Neutrophil (primary cell): ENCODE measurements around the gene OSBPL1A.

Experiments used
- H3K27ac ChIP-seq: fragments of 200-600 bp; sonication (generic); 2 replicates; pipeline ENCODE4 v1.5.1; 2016; ENCODE audit warnings: mild to moderate bottlenecking, moderate library complexity
- H3K27me3 ChIP-seq: fragments of 200-600 bp; sonication (generic); 2 replicates; pipeline ENCODE4 v1.6.0; 2016; ENCODE audit warnings: mild to moderate bottlenecking
- H3K36me3 ChIP-seq: fragments of 200-600 bp; sonication (generic); 2 replicates; pipeline ENCODE4 v1.5.1; 2017
- H3K4me1 ChIP-seq, 2 experiments: fragments of 200-600 bp in 1 of 2; sonication (generic) in 1 of 2; 1 replicate in 1 of 2; 2 replicates in 1 of 2; pipeline versions ENCODE4 v1.5.1 to v1.6.1; 2013 to 2016; ENCODE audit warnings: low read depth in 1 of 2, low read length in 1 of 2, mild to moderate bottlenecking in 1 of 2, moderate library complexity in 1 of 2; ENCODE audit not compliant: control insufficient read depth in 1 of 2, insufficient read depth in 1 of 2
- H3K4me3 ChIP-seq, 2 experiments: fragments of 200-600 bp in 1 of 2; sonication (generic) in 1 of 2; 1 replicate in 1 of 2; 2 replicates in 1 of 2; pipeline ENCODE4 v1.5.1; 2013 to 2016; ENCODE audit warnings: low read depth in 1 of 2, low read length in 1 of 2, mild to moderate bottlenecking in 1 of 2, moderate library complexity in 1 of 2
- H3K9me3 ChIP-seq: fragments of 200-600 bp; sonication (generic); 2 replicates; pipeline ENCODE4 v1.5.1; 2016
- CTCF ChIP-seq: fragments of 200-600 bp; sonication (generic); IDR thresholded peaks from 2 replicates; pipeline ENCODE4 v1.5.1; 2016; ENCODE audit warnings: antibody characterized with exemption

Gene OSBPL1A

DNA sequence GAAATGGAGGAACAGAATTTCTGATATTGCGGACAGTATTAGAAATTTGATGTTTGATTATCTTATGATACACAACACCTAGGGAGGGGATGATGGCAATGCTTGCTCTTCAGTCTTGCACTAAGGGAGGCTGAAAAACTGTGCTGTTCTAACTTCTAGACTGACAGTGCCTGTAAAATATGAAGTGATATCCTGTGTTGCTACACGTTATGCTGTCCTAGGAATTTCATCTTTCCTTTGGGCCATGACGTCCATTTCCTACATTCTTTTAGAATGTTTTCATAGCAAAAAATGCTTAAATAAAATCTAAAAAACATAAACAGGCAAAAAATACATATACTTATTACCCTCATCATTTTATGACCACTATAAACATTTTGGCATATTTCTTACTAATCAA, 55.3 kb downstream of the OSBPL1A start:
- TF ChIP-seq CTCF = no peak
- Histone ChIP-seq H3K27me3 (no peaks in the 10 kb centered on the region), H3K9me3 (no peaks in the 10 kb centered on the region), H3K4me3 (no peak overlapping the region), H3K4me1 (no peaks in the 10 kb centered on the region), H3K36me3 (no peaks in the 10 kb centered on the region), H3K27ac (no peak overlapping the region)

DNA sequence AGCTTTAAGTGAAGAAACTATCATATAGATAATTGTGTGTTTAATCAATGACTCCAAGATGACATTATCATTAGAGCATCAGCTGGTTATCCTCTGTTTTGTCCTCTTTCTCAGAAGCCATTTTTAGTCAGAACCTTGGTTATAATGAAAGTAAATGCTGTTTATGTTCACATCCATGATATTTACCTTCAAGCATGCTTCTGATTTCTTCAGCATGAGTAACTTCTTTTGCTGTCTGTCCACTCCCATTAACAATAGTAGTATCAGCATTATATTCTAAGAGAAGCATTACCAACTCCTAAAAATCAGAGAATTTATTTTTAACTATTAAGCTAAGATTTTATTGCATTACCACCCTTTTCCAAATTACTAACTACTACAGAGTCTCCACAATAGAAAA, 56.3 kb downstream of the OSBPL1A start:
- Histone ChIP-seq H3K4me3 (no peak overlapping the region), H3K27me3 (no peaks in the 10 kb centered on the region), H3K36me3 (no peaks in the 10 kb centered on the region), H3K4me1 (no peaks in the 10 kb centered on the region), H3K27ac (no peak overlapping the region), H3K9me3 (no peaks in the 10 kb centered on the region)
- no peak for TF ChIP-seq CTCF

DNA sequence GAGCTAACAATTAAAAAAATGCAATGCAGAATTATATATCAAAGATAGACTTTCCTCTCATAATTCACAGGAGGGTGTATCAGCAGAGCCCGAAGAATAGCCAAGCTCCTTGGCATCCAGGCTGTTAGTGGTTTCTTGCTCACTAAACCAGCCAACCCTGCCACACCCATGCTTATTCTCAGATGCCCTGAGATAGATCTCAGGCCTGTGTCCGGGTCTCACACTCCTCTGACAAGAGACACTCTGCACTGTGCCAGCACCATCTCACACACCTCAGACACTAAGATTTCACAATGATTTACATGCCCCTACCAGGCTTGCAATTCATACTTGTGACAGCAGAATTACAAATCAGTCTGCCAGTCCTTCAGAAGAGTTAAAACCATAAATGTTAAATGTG, 64.5 kb downstream of the OSBPL1A start:
- Histone ChIP-seq H3K27me3 (no peaks in the 10 kb centered on the region), H3K4me3 (no peak overlapping the region), H3K9me3 (no peaks in the 10 kb centered on the region), H3K4me1 (no peaks in the 10 kb centered on the region), H3K36me3 (peaks cover 4% of the 10 kb centered on the region), H3K27ac (no peak overlapping the region)
- no peak for TF ChIP-seq CTCF

GRCh38 chr18:24326211-24326610, 71.4 kb downstream of the OSBPL1A start:
- H3K4me1 ChIP-seq = no peaks in the 10 kb centered on the region
- peaks cover 4% of the 10 kb centered on the region for H3K36me3 ChIP-seq
- H3K27ac ChIP-seq = no peak overlapping the region
- no peak overlapping the region for H3K4me3 ChIP-seq
- H3K27me3 ChIP-seq = no peaks in the 10 kb centered on the region
- no peaks in the 10 kb centered on the region for H3K9me3 ChIP-seq
- no peak for TF ChIP-seq CTCF

GRCh38 chr18:24322584-24323136, 75.0 kb downstream of the OSBPL1A start:
- Histone ChIP-seq H3K4me3 (no peak overlapping the region), H3K36me3 (peaks cover 4% of the 10 kb centered on the region), H3K9me3 (no peaks in the 10 kb centered on the region), H3K27me3 (no peaks in the 10 kb centered on the region), H3K4me1 (no peaks in the 10 kb centered on the region), H3K27ac (no peak overlapping the region)
- TF ChIP-seq CTCF = no peak

GRCh38 chr18:24321071-24321470, 76.6 kb downstream of the OSBPL1A start:
- Histone ChIP-seq H3K4me3 (no peak overlapping the region), H3K9me3 (no peaks in the 10 kb centered on the region), H3K27me3 (no peaks in the 10 kb centered on the region), H3K4me1 (no peaks in the 10 kb centered on the region), H3K27ac (no peak overlapping the region), H3K36me3 (peaks cover under 1% of the 10 kb centered on the region)
- TF ChIP-seq CTCF = no peak
